ENCODE measurements around the gene MTUS2.

The MTUS2 gene

GRCh38 chr13:29550430-29550988, 730.4 kb downstream of the MTUS2 start:
- in situ Hi-C loops (cut with HindIII; ENCODE audit: low pct_unique_long_range_greater_than_20kb, low sequenced_read_pairs) = no loop called here
- TF ChIP-seq JUND (IDR thresholded peaks at IDR 0.05; ENCODE audit: low read depth) = no peak
- no peak for DNase-seq (ENCODE audit: low read depth in 1 of 2, low spot score in 1 of 2)

GRCh38 chr13:29551214-29551613, 731.1 kb downstream of the MTUS2 start:
- DNase-seq (ENCODE audit: low read depth in 1 of 2, low spot score in 1 of 2) = no peak
- no peak for TF ChIP-seq JUND (IDR thresholded peaks at IDR 0.05; ENCODE audit: low read depth)
- in situ Hi-C loops (cut with HindIII; ENCODE audit: low pct_unique_long_range_greater_than_20kb, low sequenced_read_pairs) = no loop called here
